Measurements from ENCODE around the gene PSMD12.
"Not testable (repeated sequence)": the region's sequence is repeated elsewhere in the genome, so short reads cannot be mapped to it uniquely, and the experiment has no call there.

Gene PSMD12

DNA sequence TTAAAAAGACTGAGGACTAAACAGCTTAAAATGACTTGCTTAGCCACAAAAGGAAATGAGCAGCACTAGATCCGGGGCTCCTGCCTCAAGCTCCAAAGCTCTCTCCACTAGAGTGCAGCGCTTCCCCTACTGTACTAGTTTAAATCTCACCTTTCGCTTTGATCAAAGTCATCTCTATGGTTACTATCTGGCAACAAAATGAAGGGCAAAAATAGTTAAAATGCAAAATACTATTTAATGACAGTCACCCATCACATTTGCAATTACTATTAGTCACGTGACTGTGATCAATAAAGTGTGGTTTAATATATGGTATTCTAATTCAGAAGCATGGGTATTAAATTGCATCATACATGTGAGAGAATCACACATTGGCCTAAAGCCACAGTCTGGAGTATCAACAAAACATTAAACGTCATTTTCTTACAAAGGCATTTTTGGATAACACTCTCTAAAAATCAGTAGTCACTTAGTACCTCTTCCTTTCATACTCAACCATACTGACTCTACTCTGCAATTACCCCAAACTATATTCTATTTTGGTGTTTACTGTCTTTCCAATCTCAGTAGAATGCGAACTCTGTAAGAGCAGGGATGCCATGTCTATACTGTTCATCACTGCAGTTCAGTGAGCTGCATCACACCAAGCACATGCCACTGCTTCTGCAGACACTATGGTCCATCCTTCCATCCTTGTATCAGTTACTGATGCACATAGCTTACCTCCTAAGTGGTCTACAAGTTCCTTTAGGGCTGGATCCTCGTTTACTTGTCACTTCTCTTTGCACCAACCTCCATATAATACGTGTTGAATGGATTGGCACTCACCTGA lies 6.2 kb downstream of the PSMD12 start:
- DNase-seq (ENCODE audit: extremely low read depth in 1 of 2, low read depth in 1 of 2): peak in 1 of 2 donors; percentile 19

GRCh38 chr17:67358612-67359011 lies 7.8 kb downstream of the PSMD12 start:
- no peak for DNase-seq (ENCODE audit: extremely low read depth in 1 of 2, low read depth in 1 of 2)

GRCh38 chr17:67353929-67354574 lies 12.3 kb downstream of the PSMD12 start:
- no peak for DNase-seq (ENCODE audit: extremely low read depth in 1 of 2, low read depth in 1 of 2)

DNA sequence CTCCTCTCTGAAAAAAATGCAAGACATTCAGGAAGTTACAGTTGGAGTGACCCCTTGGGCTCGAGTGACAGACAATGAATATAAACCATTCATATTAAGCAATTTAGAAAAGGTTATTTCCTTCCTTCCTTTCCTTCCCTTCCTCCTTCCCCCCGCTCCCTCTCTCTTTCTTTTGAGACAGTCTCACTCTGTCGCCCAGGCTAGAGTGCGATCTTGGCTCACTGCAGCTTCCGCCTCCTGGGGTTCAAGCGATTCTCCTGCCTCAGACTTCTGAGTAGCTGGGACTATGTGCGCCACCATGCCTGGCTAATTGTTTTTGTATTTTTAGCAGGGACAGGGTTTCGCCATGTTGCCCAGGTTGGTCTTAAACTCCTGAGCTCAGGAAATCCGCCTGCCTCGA lies 13.2 kb downstream of the PSMD12 start:
- no peak for DNase-seq (ENCODE audit: extremely low read depth in 1 of 2, low read depth in 1 of 2)

GRCh38 chr17:67349420-67349819 lies 17.0 kb downstream of the PSMD12 start:
- no peak for DNase-seq (ENCODE audit: extremely low read depth in 1 of 2, low read depth in 1 of 2)

DNA sequence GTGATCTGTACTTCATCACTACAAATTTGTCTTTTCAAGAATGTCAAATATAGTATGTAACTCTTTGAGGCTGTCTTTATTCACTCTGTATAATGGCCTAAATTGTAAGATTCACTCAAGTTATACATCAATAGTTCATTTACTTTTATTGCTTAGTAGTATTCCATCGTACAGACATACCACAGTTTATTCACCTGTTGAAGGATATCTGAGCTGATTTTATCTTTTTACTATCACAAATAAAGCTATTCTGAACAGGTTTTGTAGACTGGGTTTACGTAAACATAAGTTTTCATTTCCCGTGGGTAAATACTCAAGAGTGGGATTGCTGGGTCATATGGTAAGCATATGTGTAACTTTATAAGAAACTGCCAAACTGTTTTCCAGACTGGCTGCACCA lies 18.6 kb downstream of the PSMD12 start:
- DNase-seq (ENCODE audit: extremely low read depth in 1 of 2, low read depth in 1 of 2): no peak

GRCh38 chr17:67343237-67343636 lies 23.1 kb downstream of the PSMD12 start:
- DNase-seq (ENCODE audit: extremely low read depth in 1 of 2, low read depth in 1 of 2): no peak

DNA sequence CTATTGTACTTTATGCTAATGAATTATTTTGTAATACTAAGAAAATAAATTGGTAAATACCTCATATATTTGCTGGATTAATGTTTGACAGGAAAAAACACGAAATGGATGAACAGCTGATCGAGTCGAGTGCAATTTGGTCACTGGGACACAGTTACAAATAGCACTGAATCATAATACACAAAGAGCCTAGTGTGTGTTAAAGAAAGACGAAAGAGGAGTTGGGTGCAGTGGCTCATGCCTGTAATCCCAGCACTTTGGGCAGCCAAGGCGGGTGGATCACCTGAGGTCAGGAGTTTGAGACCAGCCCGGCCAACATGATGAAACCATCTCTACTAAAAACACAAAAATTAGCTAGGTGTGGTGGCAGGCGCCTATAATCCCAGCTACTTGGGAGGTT lies 28.0 kb downstream of the PSMD12 start:
- DNase-seq (ENCODE audit: extremely low read depth in 1 of 2, low read depth in 1 of 2): not testable (repeated sequence)

- DNase-seq (ENCODE audit: extremely low read depth in 1 of 2, low read depth in 1 of 2): no peak
Measured at GRCh38 chr17:67336859-67337258, 29.5 kb downstream of the PSMD12 start.

- DNase-seq (ENCODE audit: extremely low read depth in 1 of 2, low read depth in 1 of 2): no peak
Measured at GRCh38 chr17:67335245-67335835, 31.0 kb downstream of the PSMD12 start.

GRCh38 chr17:67332162-67332508 lies 34.2 kb downstream of the PSMD12 start:
- not testable (repeated sequence) for DNase-seq (ENCODE audit: extremely low read depth in 1 of 2, low read depth in 1 of 2)

DNA sequence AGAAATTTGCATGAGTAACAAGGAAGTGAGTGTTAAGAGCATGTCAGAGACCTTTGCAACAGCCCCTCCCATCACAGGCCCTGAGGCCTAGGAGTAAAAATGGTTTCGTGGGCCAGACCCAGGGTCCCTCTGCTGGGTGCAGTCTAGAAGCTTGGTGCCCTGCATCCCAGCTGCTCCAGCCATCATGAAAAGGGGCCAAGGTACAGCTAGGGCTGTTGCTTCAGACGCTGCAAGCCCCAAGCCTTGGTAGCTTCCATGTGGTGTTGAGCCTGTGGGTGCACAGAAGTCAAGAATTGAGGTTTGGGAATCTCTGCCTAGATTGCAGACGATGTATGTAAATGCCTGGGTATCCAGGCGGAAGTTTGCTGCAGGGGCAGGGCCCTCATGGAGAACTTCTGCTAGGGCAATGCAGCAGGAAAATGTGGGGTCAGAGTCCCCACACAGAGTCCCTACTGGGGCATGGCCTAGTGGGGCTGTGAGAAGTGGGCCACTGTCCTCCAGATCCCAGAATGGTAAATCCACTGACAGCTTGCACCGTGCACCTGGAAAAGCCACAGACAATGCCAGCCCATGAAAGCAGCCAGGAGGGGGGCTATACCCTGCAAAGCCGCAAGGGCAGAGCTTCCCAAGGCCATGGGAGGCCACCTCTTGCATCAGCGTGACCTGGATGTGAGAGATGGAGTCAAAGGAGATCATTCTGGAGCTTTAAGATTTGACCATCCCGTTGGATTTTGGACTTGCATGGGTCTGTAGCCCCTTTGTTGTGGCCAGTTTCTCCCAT lies 34.8 kb downstream of the PSMD12 start:
- DNase-seq (ENCODE audit: extremely low read depth in 1 of 2, low read depth in 1 of 2): not testable (repeated sequence)

DNA sequence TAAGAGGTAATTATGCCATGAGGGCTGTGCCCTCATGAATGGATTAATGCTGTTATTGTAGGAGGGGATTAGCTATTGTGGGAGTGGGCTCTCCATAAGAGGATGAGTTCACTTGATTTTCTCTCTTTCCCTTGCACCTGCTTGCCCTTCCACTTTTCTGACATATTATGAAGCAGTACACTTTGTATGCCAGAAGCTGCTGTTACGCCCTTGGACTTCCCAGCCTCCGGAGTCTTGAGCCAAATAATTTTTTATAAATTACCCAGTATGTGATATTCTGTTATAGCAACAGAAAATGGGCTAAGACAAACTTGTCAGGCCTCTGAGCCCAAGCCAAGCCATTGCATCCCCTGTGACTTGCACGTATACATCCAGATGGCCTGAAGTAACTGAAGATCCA lies 38.4 kb downstream of the PSMD12 start:
- DNase-seq (ENCODE audit: extremely low read depth in 1 of 2, low read depth in 1 of 2): no peak

DNA sequence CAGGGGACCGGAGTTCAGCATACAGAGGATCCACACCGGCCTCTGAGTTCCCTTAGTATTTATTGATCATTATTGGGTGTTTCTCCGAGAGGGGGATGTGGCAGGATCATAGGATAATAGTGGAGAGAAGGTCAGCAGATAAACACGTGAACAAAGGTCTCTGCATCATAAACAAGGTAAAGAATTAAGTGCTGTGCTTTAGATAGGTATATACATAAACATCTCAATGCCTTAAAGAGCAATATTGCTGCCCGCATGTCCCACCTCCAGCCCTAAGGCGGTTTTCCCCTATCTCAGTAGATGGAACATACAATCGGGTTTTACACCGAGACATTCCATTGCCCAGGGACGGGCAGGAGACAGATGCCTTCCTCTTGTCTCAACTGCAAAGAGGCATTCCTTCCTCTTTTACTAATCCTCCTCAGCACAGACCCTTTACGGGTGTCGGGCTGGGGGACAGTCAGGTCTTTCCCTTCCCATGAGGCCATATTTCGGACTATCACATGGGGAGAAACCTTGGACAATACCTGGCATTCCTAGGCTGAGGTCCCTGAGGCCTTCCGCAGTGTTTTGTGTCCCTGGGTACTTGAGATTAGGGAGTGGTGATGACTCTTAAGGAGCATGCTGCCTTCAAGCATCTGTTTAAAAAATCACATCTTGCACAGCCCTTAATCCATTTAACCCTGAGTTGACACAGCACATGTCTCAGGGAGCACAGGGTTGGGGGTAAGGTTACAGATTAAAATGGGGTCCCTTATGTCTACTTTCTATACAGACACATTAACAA lies 39.2 kb downstream of the PSMD12 start:
- not testable (repeated sequence) for DNase-seq (ENCODE audit: extremely low read depth in 1 of 2, low read depth in 1 of 2)

GRCh38 chr17:67326440-67326839 lies 39.9 kb downstream of the PSMD12 start:
- no peak for DNase-seq (ENCODE audit: extremely low read depth in 1 of 2, low read depth in 1 of 2)

GRCh38 chr17:67324330-67324729 lies 42.0 kb downstream of the PSMD12 start:
- DNase-seq (ENCODE audit: extremely low read depth in 1 of 2, low read depth in 1 of 2): no peak

DNA sequence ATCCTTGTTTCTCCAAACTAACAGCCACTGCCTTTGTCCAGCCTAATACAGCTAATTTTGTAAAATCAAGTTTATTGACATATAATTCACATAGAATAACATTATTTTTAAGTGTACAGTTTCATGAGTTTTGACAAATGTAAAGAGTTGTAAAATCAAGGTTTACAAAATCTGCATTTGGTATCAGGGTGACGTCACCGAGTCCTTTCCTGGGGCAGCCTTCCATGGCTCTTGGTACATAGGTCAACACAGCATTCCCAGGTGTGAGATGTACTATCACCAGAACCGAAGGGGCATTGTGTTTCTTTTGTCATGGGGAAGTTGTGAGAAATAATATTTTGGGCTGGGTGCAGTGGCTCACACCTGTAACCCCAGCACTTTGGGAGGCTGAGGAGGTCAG lies 42.9 kb downstream of the PSMD12 start:
- no peak for DNase-seq (ENCODE audit: extremely low read depth in 1 of 2, low read depth in 1 of 2)

DNA sequence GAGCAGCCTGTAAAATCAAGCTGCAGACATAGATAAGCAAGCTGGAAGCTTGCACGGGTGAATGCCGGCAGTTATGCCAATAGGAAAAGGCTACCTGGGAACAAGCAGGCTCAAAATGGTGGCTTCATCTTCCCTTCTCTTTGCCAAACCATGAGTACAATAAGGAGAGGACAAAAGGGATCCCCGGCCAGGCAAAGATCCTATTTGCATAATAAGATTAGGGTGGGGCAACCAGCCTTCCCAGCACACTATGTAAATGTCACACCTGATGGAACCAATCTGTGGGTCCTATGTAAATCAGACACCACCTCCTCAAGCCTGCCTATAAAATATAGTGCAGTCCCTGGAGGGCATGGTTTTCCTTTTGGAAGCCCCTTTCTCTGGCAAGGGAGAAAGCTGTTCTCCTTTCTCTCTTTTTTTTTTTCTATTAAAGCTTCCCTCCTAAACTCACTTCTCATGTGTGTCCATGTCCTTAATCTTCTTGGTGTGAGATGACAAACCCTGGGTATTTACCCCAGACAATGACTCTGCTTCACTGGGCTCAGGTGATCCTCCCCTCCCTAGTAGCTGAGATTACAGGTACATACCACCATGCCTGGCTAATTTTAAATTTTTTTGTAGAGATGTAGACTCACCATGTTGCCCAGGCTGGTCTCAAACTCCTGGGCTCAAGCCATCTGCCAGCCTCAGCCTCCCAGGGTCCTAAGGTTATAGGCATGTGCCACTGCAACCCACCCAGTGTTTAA lies 44.2 kb downstream of the PSMD12 start:
- no peak for DNase-seq (ENCODE audit: extremely low read depth in 1 of 2, low read depth in 1 of 2)

DNA sequence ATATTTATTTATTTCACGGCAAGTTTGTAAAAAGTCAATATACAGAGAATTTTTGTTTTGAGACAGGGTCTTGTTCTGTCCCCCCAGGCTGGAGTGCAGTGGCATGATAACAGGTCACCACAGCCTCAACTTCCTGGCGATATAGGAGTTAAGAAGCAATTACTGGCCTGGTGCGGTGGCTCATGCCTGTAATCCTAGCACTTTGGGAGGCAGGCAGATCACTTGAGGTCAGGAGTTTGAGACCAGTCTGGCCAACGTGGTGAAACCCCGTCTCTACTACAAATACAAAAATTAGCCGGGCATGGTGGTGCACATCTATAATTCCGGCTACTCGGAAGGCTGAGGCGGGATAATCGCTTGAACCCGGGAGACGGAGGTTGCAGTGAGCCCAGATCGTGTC lies 44.9 kb downstream of the PSMD12 start:
- not testable (repeated sequence) for DNase-seq (ENCODE audit: extremely low read depth in 1 of 2, low read depth in 1 of 2)

GRCh38 chr17:67316781-67317180 lies 49.6 kb downstream of the PSMD12 start:
- DNase-seq (ENCODE audit: extremely low read depth in 1 of 2, low read depth in 1 of 2): no peak

Data from activated CD8-positive, alpha-beta memory T cell treated with anti-CD3 and anti-CD28 coated beads for 1 hour (primary cell).